Pancreas (tissue), 10 donors: Measurements from ENCODE around the gene VEGFB. TPM values are rescaled to one million over a fixed set of nuclear protein-coding genes. Genes with fewer than 3 reads are reported as not detected.

Experiments
- ATAC-seq, 4 donors: fragments of 200-7000 bp; cut with Tn5 transposase; one replicate each; pipeline versions ENCODE4 v1.8.0 to v1.9.1; 2020; ENCODE audit warnings: mild to moderate bottlenecking in 4 of 4, moderate library complexity in 4 of 4
- DNase-seq, 6 donors: peaks; one replicate each; pipeline ENCODE4 v3.0.0-alpha.2; 2020
- FAIRE-seq: peaks from 2 replicates; lab custom pipeline; 2012; peaks lifted over from hg19 to GRCh38; lab: Jason Lieb, UNC
- H3K27ac ChIP-seq, 4 donors: fragments of 200-600 bp; sonication (generic); 1 replicate in 3 of 4; 2 replicates in 1 of 4; pipeline versions ENCODE4 v1.5.0 to v1.8.0; 2020
- H3K27me3 ChIP-seq, 4 donors: fragments of 200-600 bp; one replicate each; pipeline ENCODE4 v1.8.0; 2021
- H3K36me3 ChIP-seq, 3 donors: fragments of 200-600 bp; sonication (generic) in 1 of 3; one replicate each; pipeline versions ENCODE4 v1.5.0 to v1.8.0; 2020 to 2021
- H3K4me1 ChIP-seq, 3 donors: fragments of 200-600 bp; one replicate each; pipeline ENCODE4 v1.8.0; 2021
- H3K4me3 ChIP-seq, 4 donors: fragments of 200-600 bp; sonication (generic) in 2 of 4; one replicate each; pipeline versions ENCODE4 v1.5.0 to v1.8.0; 2020 to 2021
- H3K9me3 ChIP-seq, 4 donors: fragments of 200-600 bp; one replicate each; pipeline ENCODE4 v1.8.0; 2021
- CTCF ChIP-seq, 4 donors: fragments of 200-600 bp; sonication (generic) in 3 of 4; IDR thresholded peaks; one replicate each; pipeline versions ENCODE4 v1.5.0 to v1.8.0; 2021; ENCODE audit warnings: antibody characterized with exemption in 4 of 4
- WGBS, 2 donors: extraction: QIAGEN DNeasy Blood & Tissue Kit; methylation state at CpG; one replicate each; pipeline ENCODE4 v1.1.7; 2013; 5-methylcytosine and 5-hydroxymethylcytosine counted together
- intact Hi-C, 3 donors: fragments of 100-400 bp; cut with DNase I; formaldehyde crosslinking; loops; one replicate each; pipeline versions ENCODE4 v1.11.1 to v1.14.2; 2022
- polyA plus RNA-seq, 2 donors: library from polyadenylated mRNA; stranded (reverse); fragments of 200-250 nt; gene quantifications; one replicate each; pipeline ENCODE4 v1.2.3, GENCODE V29; 2013
- total RNA-seq, 6 donors: library from RNA; stranded (reverse); fragmentation: NEBNext Ultra II Directional in 4 of 6; extraction: Animal tissue kit (Norgen Biotek cat#: 25700) in 4 of 6; gene quantifications; one replicate each; pipeline versions ENCODE4 v1.2.1 to v1.2.4, GENCODE V29; 2021 to 2023
- donor health status: healthy with polysubstance abuse.
- donor health status: DM: no; HTN: no; CAD: no; lungs with moderate emphysema.
- donor health status: DM: no; HTN: no; CAD: no.
- donor health status: control.
- donor health status: control.
- donor health status: Bipolar disorder and iron deficiency.
- donor health status: DM: yes; HTN: yes; CAD: no.
- donor health status: DM: no; HTN: no; CAD: no.
- donor health status: DM: no; HTN: no; CAD: no.
- donor health status: DM: yes; HTN: yes; CAD: no.

The VEGFB gene
- total and polyA plus RNA-seq, 8 donors = 54.1 to 115 (median 63.2) TPM

- Histone ChIP-seq H3K36me3 (peaks cover 0 to 9% (median 0%) of the 10 kb centered on the region in 3 donors), H3K9me3 (no peaks in the 10 kb centered on the region), H3K4me3 (peak overlapping the region; percentile 56 to 90 (median 78)), H3K27me3 (no peaks in the 10 kb centered on the region), H3K27ac (no peak overlapping the region), H3K4me1 (peaks cover 0 to 8% (median 4%) of the 10 kb centered on the region in 3 donors)
- DNase-seq (peak in 4 of 6 donors; percentile 52 to 78 (median 72)), ATAC-seq (peak; percentile 21 to 55 (median 34)), FAIRE-seq (no peak)
- 4 to 5% methylated on average over 23 of the region's 23 CpGs for WGBS, 2 donors
- intact Hi-C loops = no loop called here
- no peak for TF ChIP-seq CTCF (IDR thresholded peaks at IDR 0.05)
These were observed 17.9 kb downstream of the VEGFB start for GRCh38 chr11:64252003-64252872.

GRCh38 chr11:64253043-64253442 lies 18.7 kb downstream of the VEGFB start:
- Histone ChIP-seq H3K27me3 (no peaks in the 10 kb centered on the region), H3K4me1 (peaks cover 0 to 4% (median 4%) of the 10 kb centered on the region in 3 donors), H3K9me3 (no peaks in the 10 kb centered on the region), H3K36me3 (peaks cover 0 to 9% (median 0%) of the 10 kb centered on the region in 3 donors), H3K4me3 (no peak overlapping the region), H3K27ac (no peak overlapping the region)
- intact Hi-C loops = no loop called here
- WGBS, 2 donors = 83 to 85% methylated on average over 8 of the region's 8 CpGs
- no peak for DNase-seq
- ATAC-seq = no peak
- FAIRE-seq = no peak
- no peak for TF ChIP-seq CTCF (IDR thresholded peaks at IDR 0.05)

GRCh38 chr11:64253481-64253880 lies 19.1 kb downstream of the VEGFB start:
- TF ChIP-seq CTCF (IDR thresholded peaks at IDR 0.05) = no peak
- intact Hi-C loops = no loop called here
- peaks cover 0 to 12% (median 0%) of the 10 kb centered on the region in 3 donors for H3K36me3 ChIP-seq
- no peak overlapping the region for H3K4me3 ChIP-seq
- no peak overlapping the region for H3K27ac ChIP-seq
- DNase-seq (no peak), ATAC-seq (no peak), FAIRE-seq (no peak)
- H3K9me3 ChIP-seq = no peaks in the 10 kb centered on the region
- whole genome bisulfite sequencing, 2 donors = 61 to 65% methylated on average over 5 of the region's 5 CpGs
- peaks cover 0 to 4% (median 4%) of the 10 kb centered on the region in 3 donors for H3K4me1 ChIP-seq
- no peaks in the 10 kb centered on the region for H3K27me3 ChIP-seq

- TF ChIP-seq CTCF (IDR thresholded peaks at IDR 0.05) = no peak
- Histone ChIP-seq H3K9me3 (no peaks in the 10 kb centered on the region), H3K4me3 (no peak overlapping the region), H3K4me1 (peaks cover 0 to 4% (median 4%) of the 10 kb centered on the region in 3 donors), H3K27me3 (no peaks in the 10 kb centered on the region), H3K36me3 (peaks cover 0 to 19% (median 0%) of the 10 kb centered on the region in 3 donors), H3K27ac (no peak overlapping the region)
- FAIRE-seq (no peak), DNase-seq (no peak), ATAC-seq (no peak)
- WGBS, 2 donors = 84 to 90% methylated on average over 7 of the region's 7 CpGs
- intact Hi-C loops = no loop called here
These were observed 19.9 kb downstream of the VEGFB start for GRCh38 chr11:64254326-64254725.
